IMR-90 (cell line): ENCODE measurements around the gene MYH11. TPM values are rescaled to one million over a fixed set of nuclear protein-coding genes. Genes with fewer than 3 reads are reported as not detected.
"Not testable (repeated sequence)": the region's sequence is repeated elsewhere in the genome, so short reads cannot be mapped to it uniquely, and the experiment has no call there.

Experiments used
- ATAC-seq: fragments of 200-7000 bp; cut with Tn5 transposase; 2 replicates; pipeline ENCODE4 v1.9.1; 2020; ENCODE audit warnings: low read depth, mild to moderate bottlenecking, moderate library complexity
- BruUV-seq: library from RNA; stranded (reverse); fragments of 400-500 nt; replicated peaks from 2 replicates; lab custom pipeline; 2021; lab: Mats Ljungman, UMichigan
- CTCF ChIA-PET: fragments of 300-600 bp; formaldehyde crosslinking; extraction: SDS; loops from one replicate; lab custom pipeline; 2021; ENCODE audit warnings: antibody characterized with exemption; lab: Yijun Ruan, JAX
- POLR2A ChIA-PET: fragments of 300-600 bp; sonication (Branson Sonifier 250); formaldehyde crosslinking; loops from one replicate; lab custom pipeline; 2022; ENCODE audit warnings: antibody characterized with exemption; ENCODE audit not compliant: unreplicated experiment; lab: Charles Lee
- DNase-seq: peaks from one replicate; pipeline ENCODE4 v3.0.0; 2013
- H2AFZ ChIP-seq: replicated peaks from 2 replicates; pipeline ENCODE3; 2013; ENCODE audit warnings: low read length, mild to moderate bottlenecking; ENCODE audit not compliant: poor library complexity
- H2AK5ac ChIP-seq: 2 replicates; pipeline ENCODE4 v1.6.1; 2013; ENCODE audit warnings: low read depth, low read length, inconsistent platforms
- H2AK9ac ChIP-seq: replicated peaks from 2 replicates; pipeline ENCODE3; 2013; ENCODE audit warnings: mild to moderate bottlenecking, low read depth, low read length, moderate library complexity; ENCODE audit not compliant: poor library complexity
- H2BK120ac ChIP-seq: 2 replicates; pipeline ENCODE4 v1.6.1; 2013; ENCODE audit warnings: low read depth, low read length, inconsistent platforms
- H2BK15ac ChIP-seq: 3 replicates; pipeline ENCODE4 v1.6.1; 2013; ENCODE audit warnings: low read depth, low read length, inconsistent platforms
- H2BK20ac ChIP-seq: 2 replicates; pipeline ENCODE4 v1.6.1; 2013; ENCODE audit warnings: low read depth, mild to moderate bottlenecking, inconsistent platforms, low read length, moderate library complexity
- H2BK5ac ChIP-seq: 2 replicates; pipeline ENCODE4 v1.6.1; 2013; ENCODE audit warnings: mild to moderate bottlenecking, low read depth, low read length, inconsistent platforms; ENCODE audit not compliant: poor library complexity, severe bottlenecking
- H3K14ac ChIP-seq: replicated peaks from 2 replicates; pipeline ENCODE4 v1.6.1; 2013; ENCODE audit warnings: low read depth, low read length, inconsistent platforms
- H3K18ac ChIP-seq: 2 replicates; pipeline ENCODE4 v1.6.1; 2013; ENCODE audit warnings: low read depth, low read length, control low read depth
- H3K23ac ChIP-seq: 2 replicates; pipeline ENCODE4 v1.6.1; 2013; ENCODE audit warnings: low read depth, low read length, inconsistent platforms
- H3K27ac ChIP-seq: 2 replicates; pipeline ENCODE4 v1.5.1; 2013; ENCODE audit warnings: mild to moderate bottlenecking, control low read depth, low read length; ENCODE audit not compliant: insufficient read depth
- H3K27me3 ChIP-seq: 2 replicates; pipeline ENCODE4 v1.6.1; 2013; ENCODE audit warnings: low read length; ENCODE audit not compliant: control insufficient read depth, insufficient read depth
- H3K36me3 ChIP-seq: 2 replicates; pipeline ENCODE4 v1.6.1; 2013; ENCODE audit warnings: low read length, mixed read lengths; ENCODE audit not compliant: control insufficient read depth, insufficient read depth
- H3K4ac ChIP-seq: 2 replicates; pipeline ENCODE4 v1.6.1; 2013; ENCODE audit warnings: low read depth, low read length, inconsistent platforms
- H3K4me1 ChIP-seq: 2 replicates; pipeline ENCODE4 v1.6.1; 2013; ENCODE audit warnings: low read length, mixed read lengths; ENCODE audit not compliant: control insufficient read depth, insufficient read depth
- H3K4me2 ChIP-seq: 2 replicates; pipeline ENCODE4 v1.6.1; 2013; ENCODE audit warnings: low read depth, mild to moderate bottlenecking, control low read depth, low read length, moderate library complexity
- H3K4me3 ChIP-seq: 2 replicates; pipeline ENCODE4 v1.5.1; 2013; ENCODE audit warnings: low read depth, mild to moderate bottlenecking, control low read depth, low read length, moderate library complexity; ENCODE audit not compliant: insufficient read depth
- H3K56ac ChIP-seq: 2 replicates; pipeline ENCODE4 v1.6.1; 2013; ENCODE audit warnings: low read length, inconsistent platforms; ENCODE audit not compliant: insufficient read depth; ENCODE audit errors: extremely low read depth
- H3K79me1 ChIP-seq, 2 experiments: 2 replicates each; pipeline ENCODE4 v1.6.1; 2013; ENCODE audit warnings: low read length in 2 of 2, inconsistent platforms in 1 of 2, low read depth in 1 of 2
- H3K9ac ChIP-seq: 2 replicates; pipeline ENCODE4 v1.6.1; 2013; ENCODE audit warnings: low read depth, low read length, control low read depth
- H3K9me1 ChIP-seq: 2 replicates; pipeline ENCODE4 v1.6.1; 2013; ENCODE audit warnings: low read length, inconsistent platforms; ENCODE audit not compliant: insufficient read depth
- H3K9me3 ChIP-seq: 2 replicates; pipeline ENCODE4 v1.6.1; 2013; ENCODE audit warnings: low read length; ENCODE audit not compliant: control insufficient read depth, insufficient read depth
- H4K20me1 ChIP-seq: 2 replicates; pipeline ENCODE4 v1.6.1; 2013; ENCODE audit warnings: low read length, inconsistent platforms; ENCODE audit not compliant: insufficient read depth
- H4K5ac ChIP-seq: 2 replicates; pipeline ENCODE4 v1.6.1; 2013; ENCODE audit warnings: mild to moderate bottlenecking, low read depth, low read length, control low read depth
- H4K8ac ChIP-seq, 2 experiments: 2 replicates each; pipeline ENCODE4 v1.6.1; 2013; ENCODE audit warnings: low read depth in 2 of 2, low read length in 2 of 2, control low read depth in 1 of 2, inconsistent platforms in 1 of 2
- H4K91ac ChIP-seq: 2 replicates; pipeline ENCODE4 v1.6.1; 2013; ENCODE audit warnings: low read depth, low read length, inconsistent platforms; ENCODE audit not compliant: insufficient read depth
- MAFK ChIP-seq: IDR thresholded peaks from 2 replicates; pipeline ENCODE4 v1.6.1; 2012; ENCODE audit warnings: low read depth, low read length, improper control_type of control experiment
- MAZ ChIP-seq: IDR thresholded peaks from 2 replicates; pipeline ENCODE4 v1.6.1; 2012; ENCODE audit warnings: low read depth, mild to moderate bottlenecking, low read length, improper control_type of control experiment, moderate library complexity, borderline replicate concordance
- RCOR1 ChIP-seq: IDR thresholded peaks from 2 replicates; pipeline ENCODE4 v1.6.1; 2012; ENCODE audit warnings: mild to moderate bottlenecking, low read length, improper control_type of control experiment; ENCODE audit not compliant: insufficient replicate concordance
- WGBS, 2 experiments: methylation state at CpG; one replicate each; pipeline versions ENCODE4 v1.1.5 to v1.1.7; 2013; ENCODE audit warnings: missing lambda C conversion rate in 2 of 2; ENCODE audit not compliant: insufficient read length in 1 of 2; ENCODE audit errors: extremely low coverage in 2 of 2; 5-methylcytosine and 5-hydroxymethylcytosine counted together
- dilution Hi-C: fragments of 300-500 bp; cut with HindIII; formaldehyde crosslinking; loops from one replicate; pipeline ENCODE4 v1.14.3; 2018; ENCODE audit warnings: low sequenced_read_pairs; ENCODE audit not compliant: unreplicated experiment
- in situ Hi-C: fragments of 300-500 bp; cut with MboI; formaldehyde crosslinking; loops from 3 replicates; pipeline ENCODE4 v1.14.3; 2019; ENCODE audit warnings: low sequenced_read_pairs, inconsistent platforms, mixed read lengths
- intact Hi-C: fragments of 100-400 bp; cut with micrococcal nuclease; formaldehyde crosslinking; loops from 2 replicates; pipeline ENCODE4 v1.10.0; 2022
- polyA plus RNA-seq, 3 experiments: library from polyadenylated mRNA; depleted of rRNA; stranded (reverse); fragments of >200 nt; gene quantifications; 2 replicates each; pipeline ENCODE4 v1.2.3, GENCODE V29; 2012; ENCODE audit warnings: low replicate concordance in 1 of 3
- total RNA-seq: library from RNA; depleted of rRNA; stranded (reverse); fragments of >200 nt; gene quantifications from 2 replicates; pipeline ENCODE4 v1.2.3, GENCODE V29; 2012
- TF ChIP-seq, protein P1 (sequence below): conservative IDR thresholded peaks from 2 replicates; pipeline ENCODE4 v1.5.1; 2012; ENCODE audit warnings: mild to moderate bottlenecking, low read depth, low read length, improper control_type of control experiment

The MYH11 gene
- total and polyA plus RNA-seq, 2 of the 4 experiments (the other 2 are of a cell fraction): under 0.01 to 0.12 TPM

DNA sequence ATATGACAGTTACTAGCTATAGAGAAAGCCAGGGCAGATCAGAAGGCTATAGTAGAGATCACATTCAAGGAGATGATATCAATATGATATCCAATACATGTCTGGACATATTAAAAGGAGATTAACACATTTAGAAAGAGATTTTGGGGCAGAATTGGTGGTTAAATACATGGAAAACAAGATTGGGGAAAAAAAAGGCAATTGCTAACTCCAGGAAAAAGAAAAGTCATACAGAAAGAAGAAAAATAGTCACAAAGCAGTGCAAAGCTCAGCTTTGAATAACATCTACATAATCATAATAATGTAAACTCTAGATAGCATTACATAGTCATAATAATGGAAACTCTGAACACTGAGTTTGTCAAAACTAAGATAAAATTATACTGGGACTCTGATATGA lies 40.6 kb downstream of the MYH11 start:
- TF ChIP-seq MAZ: no peak
- no peak for TF ChIP-seq MAFK
- TF ChIP-seq, protein P1, sequence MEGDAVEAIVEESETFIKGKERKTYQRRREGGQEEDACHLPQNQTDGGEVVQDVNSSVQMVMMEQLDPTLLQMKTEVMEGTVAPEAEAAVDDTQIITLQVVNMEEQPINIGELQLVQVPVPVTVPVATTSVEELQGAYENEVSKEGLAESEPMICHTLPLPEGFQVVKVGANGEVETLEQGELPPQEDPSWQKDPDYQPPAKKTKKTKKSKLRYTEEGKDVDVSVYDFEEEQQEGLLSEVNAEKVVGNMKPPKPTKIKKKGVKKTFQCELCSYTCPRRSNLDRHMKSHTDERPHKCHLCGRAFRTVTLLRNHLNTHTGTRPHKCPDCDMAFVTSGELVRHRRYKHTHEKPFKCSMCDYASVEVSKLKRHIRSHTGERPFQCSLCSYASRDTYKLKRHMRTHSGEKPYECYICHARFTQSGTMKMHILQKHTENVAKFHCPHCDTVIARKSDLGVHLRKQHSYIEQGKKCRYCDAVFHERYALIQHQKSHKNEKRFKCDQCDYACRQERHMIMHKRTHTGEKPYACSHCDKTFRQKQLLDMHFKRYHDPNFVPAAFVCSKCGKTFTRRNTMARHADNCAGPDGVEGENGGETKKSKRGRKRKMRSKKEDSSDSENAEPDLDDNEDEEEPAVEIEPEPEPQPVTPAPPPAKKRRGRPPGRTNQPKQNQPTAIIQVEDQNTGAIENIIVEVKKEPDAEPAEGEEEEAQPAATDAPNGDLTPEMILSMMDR: no peak
- TF ChIP-seq RCOR1: peak; percentile 38
- H4K91ac ChIP-seq: no peak overlapping the region
- CTCF ChIA-PET: interaction anchor here (0.6 kb wide), 1 partner anchor 220 kb away, joined by 4 read pairs; no protein-coding TSS in a partner anchor
- no peak overlapping the region for H2BK5ac ChIP-seq
- H2BK15ac ChIP-seq: no peak overlapping the region
- H3K14ac ChIP-seq: no peak overlapping the region
- intact Hi-C loops (no loop called here), dilution Hi-C loops (no loop called here), in situ Hi-C loops (no loop called here)
- H3K9me1 ChIP-seq: no peaks in the 10 kb centered on the region; the same call in 1 of the 2 replicates
- no peak overlapping the region for H3K27ac ChIP-seq
- H3K4me2 ChIP-seq: no peak overlapping the region
- H3K56ac ChIP-seq: no peak overlapping the region
- BruUV-seq: no TSS peak
- no peak overlapping the region for H3K4ac ChIP-seq
- H3K4me3 ChIP-seq: no peak overlapping the region
- POLR2A ChIA-PET: no interaction called here
- H4K8ac ChIP-seq: no peak overlapping the region
- H3K79me1 ChIP-seq: no peaks in the 10 kb centered on the region
- peaks cover under 1% of the 10 kb centered on the region; the same call in 1 of the 2 replicates for H3K9me3 ChIP-seq
- H3K36me3 ChIP-seq: no peaks in the 10 kb centered on the region
- no peak overlapping the region for H2AFZ ChIP-seq
- no peak overlapping the region for H2BK20ac ChIP-seq
- H3K9ac ChIP-seq: no peak overlapping the region
- peaks cover 7% of the 10 kb centered on the region; the same call in 1 of the 2 replicates for H3K27me3 ChIP-seq
- no peak overlapping the region for H4K5ac ChIP-seq
- H3K4me1 ChIP-seq: peaks cover 7% of the 10 kb centered on the region; the same call in 1 of the 2 replicates
- H2BK120ac ChIP-seq: no peak overlapping the region
- H3K23ac ChIP-seq: no peak overlapping the region
- no peak for ATAC-seq
- no peaks in the 10 kb centered on the region for H4K20me1 ChIP-seq
- H2AK5ac ChIP-seq: no peak overlapping the region
- no peak overlapping the region for H3K18ac ChIP-seq
- H2AK9ac ChIP-seq: no peak overlapping the region
- no peak for DNase-seq

- WGBS, 2 experiments: no CpG with 5 or more reads among the region's 3 CpGs
- in situ Hi-C loops, DNase-seq, ATAC-seq, H3K9me3 ChIP-seq, H3K4ac ChIP-seq, H3K27ac ChIP-seq, H2BK5ac ChIP-seq, H4K20me1 ChIP-seq, dilution Hi-C loops, H3K36me3 ChIP-seq, H2BK15ac ChIP-seq, BruUV-seq, POLR2A ChIA-PET, H2AK5ac ChIP-seq, H4K91ac ChIP-seq, H3K14ac ChIP-seq, H4K5ac ChIP-seq, H3K56ac ChIP-seq, H3K9me1 ChIP-seq, H4K8ac ChIP-seq, H2BK20ac ChIP-seq, H2BK120ac ChIP-seq, H2AK9ac ChIP-seq, H3K18ac ChIP-seq, H3K79me1 ChIP-seq, H3K23ac ChIP-seq, H3K4me2 ChIP-seq, H3K27me3 ChIP-seq, intact Hi-C loops, H3K9ac ChIP-seq, H3K4me3 ChIP-seq: not testable (repeated sequence)
- H2AFZ ChIP-seq: peak overlapping the region; percentile 21
- CTCF ChIA-PET: interaction anchor here (1.2 to 1.3 kb wide), 2 partner anchors 9 to 10 kb away, joined by 3 read pairs; no protein-coding TSS in a partner anchor
- peaks cover 14% of the 10 kb centered on the region for H3K4me1 ChIP-seq
Observed at GRCh38 chr16:15812401-15812750, 44.5 kb downstream of the MYH11 start.
